Raji (cell line): Measurements from ENCODE around the gene CCNT1.

Experiments used
- POLR2A ChIP-seq: IDR thresholded peaks from 2 replicates; pipeline ENCODE4 v1.6.1; 2011; ENCODE audit warnings: low read depth, low read length, control low read depth; ENCODE audit not compliant: insufficient read depth

CCNT1 gene

GRCh38 chr12:48716493-48717251 is at the start of gene CCNT1:
TSS of gene CCNT1 (minus strand) at chr12:48716707. CDS start at chr12:48716675, 32 bp downstream.
- peak; percentile 78 for TF ChIP-seq POLR2A

- no peak for TF ChIP-seq POLR2A
Measured at GRCh38 chr12:48765753-48766162, 49.3 kb upstream of the CCNT1 start.

GRCh38 chr12:48764521-48764920 is 48.0 kb upstream of the CCNT1 start:
- TF ChIP-seq POLR2A: no peak

- TF ChIP-seq POLR2A: no peak
Measured at GRCh38 chr12:48758737-48759136, 42.2 kb upstream of the CCNT1 start.

GRCh38 chr12:48758186-48758585 is 41.7 kb upstream of the CCNT1 start:
- no peak for TF ChIP-seq POLR2A

GRCh38 chr12:48750769-48751356 is 34.4 kb upstream of the CCNT1 start:
- no peak for TF ChIP-seq POLR2A

- no peak for TF ChIP-seq POLR2A
Measured at GRCh38 chr12:48750215-48750614, 33.7 kb upstream of the CCNT1 start.

GRCh38 chr12:48744251-48745008 is 27.9 kb upstream of the CCNT1 start:
- no peak for TF ChIP-seq POLR2A

- no peak for TF ChIP-seq POLR2A
Measured at GRCh38 chr12:48739618-48740269, 23.2 kb upstream of the CCNT1 start.

GRCh38 chr12:48736456-48736855 is 19.9 kb upstream of the CCNT1 start:
- TF ChIP-seq POLR2A: no peak

GRCh38 chr12:48728807-48729206 is 12.3 kb upstream of the CCNT1 start:
- TF ChIP-seq POLR2A: no peak

GRCh38 chr12:48717252-48717695 is 767 bp upstream of the CCNT1 start:
- no peak for TF ChIP-seq POLR2A

- no peak for TF ChIP-seq POLR2A
Measured at GRCh38 chr12:48716168-48716492, 377 bp downstream of the CCNT1 start.

- TF ChIP-seq POLR2A: no peak
Measured at GRCh38 chr12:48712209-48712608, 4.3 kb downstream of the CCNT1 start.

- TF ChIP-seq POLR2A: no peak
Measured at GRCh38 chr12:48696626-48697025, 19.9 kb downstream of the CCNT1 start.
